Endothelial cell of umbilical vein (primary cell): ENCODE measurements around the gene P2RX3. TPM values are rescaled to one million over a fixed set of nuclear protein-coding genes. Genes with fewer than 3 reads are reported as not detected.
A peak's percentile ranks its signal among the peaks of the same experiment; 100 is the strongest.

Experiments used
- BruUV-seq: library from RNA; stranded (reverse); fragments of 400-500 nt; replicated peaks from 2 replicates; lab custom pipeline; 2021; lab: Mats Ljungman, UMichigan
- CTCF ChIA-PET: fragments of 300-600, 350-600 bp; sonication (Branson Sonifier 250); formaldehyde crosslinking; loops from one replicate; lab custom pipeline; 2021; ENCODE audit warnings: antibody characterized with exemption, inconsistent platforms; lab: Charles Lee
- POLR2A ChIA-PET: fragments of 300-600, 350-600 bp; sonication (Branson Sonifier 250); formaldehyde crosslinking; loops from one replicate; lab custom pipeline; 2021; ENCODE audit warnings: antibody characterized with exemption, inconsistent platforms; lab: Charles Lee
- DNase-seq: peaks from one replicate; pipeline ENCODE4 v3.0.0-alpha.2; 2011; ENCODE audit warnings: low read depth, low spot score
- FAIRE-seq: peaks from 2 replicates; lab custom pipeline; 2011; peaks lifted over from hg19 to GRCh38; lab: Jason Lieb, UNC
- H2AFZ ChIP-seq: 2 replicates; pipeline ENCODE4 v1.6.0; 2012; ENCODE audit warnings: low read depth, low read length, control low read depth, inconsistent platforms
- H3K27ac ChIP-seq: 2 replicates; pipeline ENCODE4 v1.5.1; 2011; ENCODE audit warnings: low read depth, mild to moderate bottlenecking, control low read depth, low read length, moderate library complexity; ENCODE audit not compliant: insufficient read depth
- H3K27me3 ChIP-seq, 2 experiments: 2 replicates each; pipeline versions ENCODE4 v1.6.0 to v1.6.1; 2011; ENCODE audit warnings: low read length in 2 of 2, mixed read lengths in 1 of 2; ENCODE audit not compliant: control insufficient read depth in 2 of 2, insufficient read depth in 2 of 2
- H3K36me3 ChIP-seq, 2 experiments: 2 replicates in 1 of 2; 3 replicates in 1 of 2; pipeline ENCODE4 v1.5.1; 2011; ENCODE audit warnings: low read length in 2 of 2, mild to moderate bottlenecking in 1 of 2, moderate library complexity in 1 of 2; ENCODE audit not compliant: control insufficient read depth in 2 of 2, insufficient read depth in 2 of 2; ENCODE audit errors: extremely low read depth in 1 of 2
- H3K4me1 ChIP-seq: 3 replicates; pipeline ENCODE4 v1.5.1; 2011; ENCODE audit warnings: mild to moderate bottlenecking, low read length; ENCODE audit not compliant: control insufficient read depth, insufficient read depth; ENCODE audit errors: extremely low read depth
- H3K4me2 ChIP-seq: 2 replicates; pipeline ENCODE4 v1.6.1; 2011; ENCODE audit warnings: low read length, control low read depth, mixed read lengths; ENCODE audit not compliant: insufficient read depth
- H3K4me3 ChIP-seq, 3 experiments: fragments of 200-600 bp in 1 of 3; sonication (generic), shearing (Covaris generic) in 1 of 3; replicated peaks in 1 of 3; 2 replicates each; pipeline ENCODE4 v1.5.1; 2011 to 2016; ENCODE audit warnings: control low read depth in 3 of 3, low read length in 3 of 3, mild to moderate bottlenecking in 2 of 3, inconsistent platforms in 1 of 3, low read depth in 1 of 3, moderate library complexity in 1 of 3; ENCODE audit not compliant: insufficient read depth in 1 of 3
- H3K79me2 ChIP-seq: 2 replicates; pipeline ENCODE4 v1.6.0; 2012; ENCODE audit warnings: low read length, inconsistent platforms; ENCODE audit not compliant: control insufficient read depth, insufficient read depth
- H3K9ac ChIP-seq: replicated peaks from 2 replicates; pipeline ENCODE3; 2011; ENCODE audit warnings: low read length, control low read depth; ENCODE audit not compliant: insufficient read depth; ENCODE audit errors: extremely low read depth
- H3K9me1 ChIP-seq: replicated peaks from 3 replicates; pipeline ENCODE4 v1.6.0; 2011; ENCODE audit warnings: mild to moderate bottlenecking, low read length; ENCODE audit not compliant: control insufficient read depth, insufficient read depth; ENCODE audit errors: extremely low read depth
- H3K9me3 ChIP-seq: replicated peaks from 2 replicates; pipeline ENCODE4 v1.5.1; 2012; ENCODE audit warnings: low read length, inconsistent platforms; ENCODE audit not compliant: control insufficient read depth, insufficient read depth
- H4K20me1 ChIP-seq: replicated peaks from 2 replicates; pipeline ENCODE3; 2011; ENCODE audit warnings: mild to moderate bottlenecking, low read length; ENCODE audit not compliant: control insufficient read depth, insufficient read depth; ENCODE audit errors: extremely low read depth
- CTCF ChIP-seq, 2 donors: IDR thresholded peaks; 1 replicate in 1 of 2; 2 replicates in 1 of 2; pipeline ENCODE4 v1.5.1; 2011; ENCODE audit warnings: low read length in 2 of 2, mild to moderate bottlenecking in 2 of 2, moderate library complexity in 2 of 2, control low read depth in 1 of 2, inconsistent platforms in 1 of 2, low read depth in 1 of 2; ENCODE audit not compliant: insufficient read depth in 1 of 2; ENCODE audit errors: extremely low read depth in 1 of 2
- EZH2 ChIP-seq: IDR thresholded peaks from 2 replicates; pipeline ENCODE4 v1.6.1; 2012; ENCODE audit warnings: borderline replicate concordance, low read depth, mild to moderate bottlenecking, moderate library complexity, low read length, inconsistent platforms; ENCODE audit not compliant: severe bottlenecking
- FOS ChIP-seq: IDR thresholded peaks from 2 replicates; pipeline ENCODE4 v1.6.1; 2011; ENCODE audit warnings: mild to moderate bottlenecking, low read length, moderate library complexity, borderline replicate concordance; ENCODE audit not compliant: insufficient read depth
- GATA2 ChIP-seq: IDR thresholded peaks from 2 replicates; pipeline ENCODE4 v1.7.0; 2011; ENCODE audit warnings: low read depth, mild to moderate bottlenecking, moderate library complexity, mixed read lengths, low read length; ENCODE audit not compliant: insufficient read length, insufficient read depth
- JUN ChIP-seq: IDR thresholded peaks from 2 replicates; pipeline ENCODE4 v1.6.1; 2011; ENCODE audit warnings: borderline replicate concordance, low read depth; ENCODE audit not compliant: insufficient read length, insufficient read depth
- MAX ChIP-seq: IDR thresholded peaks from 2 replicates; pipeline ENCODE4 v1.6.1; 2011; ENCODE audit not compliant: insufficient read depth, insufficient read length
- MYC ChIP-seq: IDR thresholded peaks from one replicate; pipeline ENCODE4 v1.6.1; 2011; ENCODE audit warnings: mild to moderate bottlenecking, low read depth, low read length
- POLR2A ChIP-seq: IDR thresholded peaks from 2 replicates; pipeline ENCODE4 v1.6.1; 2012; ENCODE audit warnings: low read depth, mild to moderate bottlenecking, control low read depth, low read length
- POLR2AphosphoS5 ChIP-seq: IDR thresholded peaks from 2 replicates; pipeline ENCODE4 v1.6.1; 2012; ENCODE audit warnings: low read depth, mild to moderate bottlenecking, control low read depth, low read length, moderate library complexity; ENCODE audit not compliant: insufficient read depth
- dilution Hi-C: fragments of 300-500 bp; cut with MboI; formaldehyde crosslinking; loops from one replicate; pipeline ENCODE4 v1.15.0; 2019; ENCODE audit warnings: low sequenced_read_pairs; ENCODE audit not compliant: extremely low pct_ligation_motif_present
- intact Hi-C: fragments of 100-400 bp; cut with micrococcal nuclease; formaldehyde crosslinking; loops from one replicate; pipeline ENCODE4 v1.10.0; 2022
- polyA plus RNA-seq, 4 experiments: library from polyadenylated mRNA; depleted of rRNA in 3 of 4; stranded (reverse) in 3 of 4; unstranded in 1 of 4; fragments of >200 nt; gene quantifications; 2 replicates each; pipeline versions ENCODE4 v1.2.1 to v1.2.3, GENCODE V29; 2011 to 2012; ENCODE audit warnings: missing spikeins in 1 of 4
- total RNA-seq: library from RNA; stranded (reverse); gene quantifications from 2 replicates; pipeline ENCODE4 v1.2.3, GENCODE V29; 2021

Gene P2RX3
- total and polyA plus RNA-seq, 2 donors (not counting 3 experiments of a cell fraction or from before 2014, with no cell fraction given), result not detected

GRCh38 chr11:57313071-57313787, 24.9 kb upstream of the P2RX3 start:
- Histone ChIP-seq H3K79me2 (peaks cover 22% of the 10 kb centered on the region), H2AFZ (no peak overlapping the region), H4K20me1 (no peaks in the 10 kb centered on the region), H3K4me3 (no peak overlapping the region), H3K36me3 (peaks cover 17 to 48% of the 10 kb centered on the region in 2 experiments), H3K9me3 (no peaks in the 10 kb centered on the region), H3K27ac (no peak overlapping the region), H3K4me2 (no peak overlapping the region), H3K4me1 (peaks cover 13% of the 10 kb centered on the region), H3K27me3 (no peaks in the 10 kb centered on the region), H3K9ac (no peak overlapping the region), H3K9me1 (no peaks in the 10 kb centered on the region)
- no peak for FAIRE-seq
- DNase-seq, result no peak
- no peak for TF ChIP-seq EZH2
- TF ChIP-seq GATA2, result no peak
- TF ChIP-seq POLR2AphosphoS5, result no peak
- TF ChIP-seq MYC, result no peak
- TF ChIP-seq MAX, result no peak
- TF ChIP-seq CTCF (IDR thresholded peaks at IDR 0.05; ENCODE audit: extremely low read depth in 1 of 2, insufficient read depth in 1 of 2, low read depth in 1 of 2, low read length in 2 of 2), result no peak
- TF ChIP-seq FOS, result no peak
- no peak for TF ChIP-seq POLR2A
- TF ChIP-seq JUN, result no peak
- BruUV-seq, result TSS peak; percentile 33
- POLR2A ChIA-PET, result no interaction called here
- dilution Hi-C loops (no loop called here), intact Hi-C loops (loop anchor here (10.0 kb wide), 1 partner anchor 1262 kb away; the partner anchor contains the start of genes LPXN and ZFP91)
- CTCF ChIA-PET, result interaction anchor here (1.3 to 2.7 kb wide), 2 partner anchors 11 to 24 kb away, joined by 3 to 37 read pairs; partner anchors contain the start of gene TNKS1BP1
